Stimulated activated naive CD8-positive, alpha-beta T cell treated with anti-CD3 and anti-CD28 coated beads, Interleukin-15, Interleukin-2, amounts not matched to agents 100 ng/mL and 50 ng/mL, for 24 hours (primary cell): ENCODE results near the gene OTUD4.
A peak's percentile ranks its signal among the peaks of the same experiment; 100 is the strongest.
"Not testable (repeated sequence)": the region's sequence is repeated elsewhere in the genome, so short reads cannot be mapped to it uniquely, and the experiment has no call there.

Source experiments
- H3K27ac Mint-ChIP-seq: one replicate; pipeline ENCODE4 v1.8.0; 2021; ENCODE audit warnings: mild to moderate bottlenecking, mixed read lengths
- H3K27me3 Mint-ChIP-seq: one replicate; pipeline ENCODE4 v1.8.0; 2021; ENCODE audit warnings: mixed read lengths
- H3K36me3 Mint-ChIP-seq: one replicate; pipeline ENCODE4 v1.8.0; 2021; ENCODE audit warnings: low read depth, mixed read lengths
- H3K4me1 Mint-ChIP-seq: one replicate; pipeline ENCODE4 v1.8.0; 2021; ENCODE audit warnings: low read depth, mixed read lengths
- H3K4me3 Mint-ChIP-seq: one replicate; pipeline ENCODE4 v1.8.0; 2021; ENCODE audit warnings: mild to moderate bottlenecking, mixed read lengths
- H3K9me3 Mint-ChIP-seq: one replicate; pipeline ENCODE4 v1.8.0; 2021; ENCODE audit warnings: mixed read lengths

Gene OTUD4

DNA sequence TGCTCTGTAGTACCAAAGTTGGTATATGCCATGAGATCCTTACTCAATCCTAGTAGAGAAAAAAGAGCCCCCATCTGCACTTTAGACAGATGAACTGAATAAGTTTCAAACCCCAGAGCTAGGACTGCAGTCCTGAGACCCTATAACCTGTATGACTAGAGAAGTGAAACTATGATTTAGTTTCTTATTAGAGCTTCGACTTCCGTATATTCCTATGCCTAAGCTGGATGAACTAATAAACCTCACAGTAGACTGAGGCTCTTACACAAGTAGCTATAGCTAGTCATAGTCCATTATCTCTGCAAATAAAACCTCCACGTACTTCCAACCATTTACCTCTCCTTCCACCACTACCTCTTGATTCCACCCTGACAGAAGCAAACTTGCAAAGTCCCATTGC is 6.3 kb upstream of the OTUD4 start:
- no peak overlapping the region for H3K27ac Mint-ChIP-seq
- no peaks in the 10 kb centered on the region for H3K27me3 Mint-ChIP-seq
- H3K4me1 Mint-ChIP-seq = peaks cover 5% of the 10 kb centered on the region
- H3K9me3 Mint-ChIP-seq = no peaks in the 10 kb centered on the region
- no peaks in the 10 kb centered on the region for H3K36me3 Mint-ChIP-seq
- H3K4me3 Mint-ChIP-seq = no peak overlapping the region

GRCh38 chr4:145183581-145183980 is 3.2 kb upstream of the OTUD4 start:
- Mint-ChIP-seq H3K27ac (no peak overlapping the region), H3K27me3 (no peaks in the 10 kb centered on the region), H3K36me3 (peaks cover 9% of the 10 kb centered on the region), H3K4me1 (peaks cover 13% of the 10 kb centered on the region), H3K4me3 (no peak overlapping the region), H3K9me3 (no peaks in the 10 kb centered on the region)

DNA sequence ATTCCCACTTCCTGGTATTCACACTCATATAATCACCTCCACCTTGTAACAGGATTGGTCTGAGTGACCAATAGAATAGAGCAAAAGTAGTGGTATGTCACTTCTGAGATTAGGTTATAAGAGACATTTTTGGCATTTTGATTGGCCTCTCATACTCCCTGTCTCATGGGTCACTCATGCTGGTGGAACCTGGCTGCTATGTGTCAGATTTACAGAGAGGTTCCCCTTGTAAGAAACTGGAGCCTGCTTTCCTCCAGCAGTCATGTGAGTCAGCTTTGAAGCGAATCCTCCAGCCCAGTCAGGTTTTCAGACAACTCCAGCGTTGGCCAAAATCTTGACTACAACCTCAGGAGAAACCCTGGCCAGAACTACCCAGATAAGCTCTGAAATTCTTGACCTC is 2.6 kb upstream of the OTUD4 start:
- Mint-ChIP-seq H3K9me3 (no peaks in the 10 kb centered on the region), H3K4me1 (peaks cover 16% of the 10 kb centered on the region), H3K36me3 (peaks cover 13% of the 10 kb centered on the region), H3K27ac (no peak overlapping the region), H3K27me3 (no peaks in the 10 kb centered on the region), H3K4me3 (no peak overlapping the region)

- no peak overlapping the region for H3K27ac Mint-ChIP-seq
Measured at GRCh38 chr4:145182222-145182621, 1.8 kb upstream of the OTUD4 start.

GRCh38 chr4:145181091-145181501 is 707 bp upstream of the OTUD4 start:
- Mint-ChIP-seq H3K4me3 (peak overlapping the region; percentile 90), H3K27ac (peak overlapping the region; percentile 96), H3K27me3 (no peaks in the 10 kb centered on the region), H3K36me3 (peaks cover 22% of the 10 kb centered on the region), H3K4me1 (peaks cover 32% of the 10 kb centered on the region), H3K9me3 (no peaks in the 10 kb centered on the region)

More at GRCh38 chr4:145182222-145182621, 1.8 kb upstream of the OTUD4 start:
- Mint-ChIP-seq H3K9me3 (no peaks in the 10 kb centered on the region), H3K27me3 (no peaks in the 10 kb centered on the region), H3K4me1 (peaks cover 24% of the 10 kb centered on the region), H3K4me3 (peak overlapping the region; percentile 25), H3K36me3 (peaks cover 20% of the 10 kb centered on the region)

DNA sequence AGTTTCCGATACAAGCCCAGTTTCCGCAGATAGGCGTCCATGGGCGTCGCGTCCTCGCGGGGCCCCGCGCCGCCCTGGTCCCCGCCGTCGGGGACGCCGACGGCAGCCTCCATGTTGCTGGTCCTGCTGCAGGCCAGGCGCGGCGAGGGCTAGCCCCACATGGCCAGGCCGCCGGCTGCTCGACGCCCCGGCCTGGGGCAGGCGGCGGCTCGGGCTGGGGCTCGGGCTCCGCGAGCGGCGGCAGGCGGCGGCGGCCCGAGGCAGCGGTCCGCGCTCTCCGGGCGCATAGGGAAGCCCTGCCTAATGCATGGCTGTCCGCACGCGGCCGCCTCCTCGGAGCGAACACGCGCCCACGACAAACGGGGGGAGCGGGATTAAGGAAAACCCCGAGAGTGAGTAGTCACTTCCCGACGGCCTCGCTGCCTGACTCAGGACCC is 510 bp downstream of the OTUD4 start:
- not testable (repeated sequence) for H3K9me3 Mint-ChIP-seq, H3K27me3 Mint-ChIP-seq
- Mint-ChIP-seq H3K27ac (peak overlapping the region; percentile 82), H3K4me3 (peak overlapping the region; percentile 90), H3K4me1 (peaks cover 43% of the 10 kb centered on the region), H3K36me3 (peaks cover 27% of the 10 kb centered on the region)

DNA sequence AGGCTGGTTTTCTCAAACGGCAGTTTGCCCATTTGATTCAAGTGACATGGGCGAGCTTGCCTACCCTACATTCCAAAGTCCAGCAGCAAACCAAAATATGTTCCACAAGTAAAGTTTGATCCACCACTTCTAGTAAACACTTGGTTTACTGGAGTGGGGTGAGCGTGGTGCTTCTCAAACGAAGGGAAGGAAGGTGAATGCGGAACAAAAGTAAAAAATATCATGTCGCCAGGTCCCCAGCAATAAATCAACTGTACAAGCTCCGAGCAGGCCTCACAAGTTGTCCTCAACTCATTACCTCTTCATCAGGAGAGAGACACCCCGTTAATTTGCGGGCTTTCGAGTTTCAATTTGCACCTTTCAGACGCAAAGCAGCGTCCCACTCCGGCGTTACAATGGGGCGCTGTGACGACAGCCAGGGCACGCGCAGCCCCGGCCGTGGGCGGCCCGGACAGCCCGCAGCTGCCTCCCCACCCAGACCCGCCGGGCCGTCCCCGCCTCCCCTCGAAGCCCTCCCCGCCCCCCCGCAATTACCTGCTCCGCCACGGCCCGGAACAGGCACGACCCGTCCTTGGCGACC is 1.0 kb downstream of the OTUD4 start:
- Mint-ChIP-seq H3K4me3 (peak overlapping the region; percentile 90), H3K4me1 (peaks cover 48% of the 10 kb centered on the region), H3K27me3 (no peaks in the 10 kb centered on the region), H3K9me3 (peaks cover 6% of the 10 kb centered on the region), H3K36me3 (peaks cover 32% of the 10 kb centered on the region), H3K27ac (peak overlapping the region; percentile 91)

GRCh38 chr4:145178740-145179280 is 1.6 kb downstream of the OTUD4 start:
- Mint-ChIP-seq H3K27me3 (no peaks in the 10 kb centered on the region), H3K4me3 (peak overlapping the region; percentile 90), H3K36me3 (peaks cover 37% of the 10 kb centered on the region), H3K27ac (peak overlapping the region; percentile 91), H3K9me3 (peaks cover 8% of the 10 kb centered on the region), H3K4me1 (peaks cover 52% of the 10 kb centered on the region)

DNA sequence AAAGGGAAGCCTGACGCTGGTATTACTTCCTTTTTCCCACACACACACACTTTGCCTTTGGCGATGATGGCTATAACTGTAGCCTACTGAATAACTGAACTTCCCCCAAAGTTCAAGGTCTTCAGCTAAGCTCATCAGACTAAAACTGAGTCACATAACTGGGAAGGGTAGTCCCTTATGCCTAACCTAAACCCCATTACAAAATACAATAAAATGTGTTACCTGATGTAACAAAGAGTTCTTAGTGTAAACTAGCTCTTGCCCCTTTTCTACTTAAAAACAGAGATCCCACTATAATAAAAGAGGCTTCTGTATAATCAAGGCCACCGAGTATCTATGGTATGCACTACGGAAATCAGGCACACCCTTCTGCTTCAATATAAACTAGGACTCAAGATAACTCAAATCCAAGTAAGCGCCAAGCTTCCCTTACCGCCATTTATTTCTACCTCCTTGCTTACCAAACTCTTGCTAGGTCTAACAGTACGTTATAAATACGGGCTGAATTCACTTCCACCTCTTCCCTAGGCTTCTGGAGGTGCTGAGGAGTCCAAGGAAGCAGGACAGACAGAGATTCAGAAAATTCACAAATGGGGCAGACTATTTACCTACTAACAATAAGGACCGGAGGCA is 2.4 kb downstream of the OTUD4 start:
- Mint-ChIP-seq H3K9me3 (peaks cover 8% of the 10 kb centered on the region), H3K27me3 (no peaks in the 10 kb centered on the region), H3K4me3 (peak overlapping the region; percentile 90), H3K27ac (peak overlapping the region; percentile 91), H3K36me3 (peaks cover 43% of the 10 kb centered on the region), H3K4me1 (peaks cover 54% of the 10 kb centered on the region)

DNA sequence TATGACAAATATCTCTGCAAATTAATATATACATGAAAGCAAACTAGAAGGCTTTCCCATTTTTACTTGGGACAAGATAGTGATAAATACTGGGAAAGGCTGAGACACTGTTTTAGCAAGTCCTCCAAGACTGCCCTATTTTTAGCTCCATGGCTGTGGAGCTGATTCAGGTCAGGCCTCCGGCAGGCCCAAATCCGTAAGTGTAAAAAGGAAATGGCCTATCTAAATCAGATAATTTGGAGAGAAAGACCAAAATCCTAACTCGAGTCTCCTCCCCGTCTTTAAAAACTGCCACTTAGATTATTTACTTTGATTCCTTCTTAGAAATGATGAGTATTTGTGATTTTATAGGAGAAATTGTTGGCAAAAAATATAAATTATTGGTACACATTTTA is 2.9 kb downstream of the OTUD4 start:
- Mint-ChIP-seq H3K27me3 (no peaks in the 10 kb centered on the region), H3K9me3 (peaks cover 8% of the 10 kb centered on the region), H3K36me3 (peaks cover 48% of the 10 kb centered on the region), H3K27ac (peak overlapping the region; percentile 91), H3K4me1 (peaks cover 58% of the 10 kb centered on the region), H3K4me3 (peak overlapping the region; percentile 90)

DNA sequence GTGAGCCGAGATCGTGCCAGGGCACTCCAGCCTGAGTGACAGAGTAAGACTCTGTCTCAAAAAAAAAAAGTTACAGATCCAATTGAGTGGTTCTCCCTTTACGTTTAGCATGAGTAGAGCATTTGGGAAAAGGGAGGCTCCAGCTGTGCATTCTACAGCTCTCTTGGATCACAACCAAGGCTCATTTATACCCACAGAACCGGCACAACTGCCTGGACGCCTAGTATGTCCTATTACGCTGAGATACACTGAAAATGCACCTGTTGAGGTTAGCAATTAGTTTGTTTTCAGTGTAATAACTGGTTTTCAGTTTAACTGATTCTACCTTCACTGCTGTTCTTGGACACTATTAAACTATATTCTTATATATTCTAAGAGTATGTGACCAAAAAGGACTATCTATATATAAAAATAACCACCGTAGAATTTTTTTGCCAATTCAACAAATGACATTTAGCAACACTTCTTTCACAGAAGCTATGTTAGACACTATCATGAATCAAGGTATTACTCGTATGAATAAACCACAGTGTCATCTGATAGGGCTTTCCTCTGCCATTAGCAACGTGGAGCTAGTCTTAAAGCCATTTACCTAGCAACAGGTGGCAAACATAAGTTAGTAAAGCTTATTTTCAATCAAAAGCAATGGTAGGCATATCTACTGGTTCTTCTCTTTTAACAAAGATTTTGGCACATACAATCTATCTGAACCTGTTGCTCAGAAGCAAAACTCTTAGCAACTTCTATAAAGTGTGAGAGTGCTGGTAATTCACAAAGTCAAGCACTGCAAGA is 3.6 kb downstream of the OTUD4 start:
- peaks cover 52% of the 10 kb centered on the region for H3K36me3 Mint-ChIP-seq
- peak overlapping the region; percentile 91 for H3K27ac Mint-ChIP-seq
- H3K4me1 Mint-ChIP-seq = peaks cover 53% of the 10 kb centered on the region
- H3K27me3 Mint-ChIP-seq = no peaks in the 10 kb centered on the region
- peaks cover 8% of the 10 kb centered on the region for H3K9me3 Mint-ChIP-seq
- peak overlapping the region; percentile 90 for H3K4me3 Mint-ChIP-seq

- H3K4me3 Mint-ChIP-seq = no peak overlapping the region
- H3K27ac Mint-ChIP-seq = no peak overlapping the region
- no peaks in the 10 kb centered on the region for H3K27me3 Mint-ChIP-seq
- peaks cover 45% of the 10 kb centered on the region for H3K4me1 Mint-ChIP-seq
- peaks cover 8% of the 10 kb centered on the region for H3K9me3 Mint-ChIP-seq
- H3K36me3 Mint-ChIP-seq = peaks cover 69% of the 10 kb centered on the region
Measured at GRCh38 chr4:145171911-145172310, 8.5 kb downstream of the OTUD4 start.

DNA sequence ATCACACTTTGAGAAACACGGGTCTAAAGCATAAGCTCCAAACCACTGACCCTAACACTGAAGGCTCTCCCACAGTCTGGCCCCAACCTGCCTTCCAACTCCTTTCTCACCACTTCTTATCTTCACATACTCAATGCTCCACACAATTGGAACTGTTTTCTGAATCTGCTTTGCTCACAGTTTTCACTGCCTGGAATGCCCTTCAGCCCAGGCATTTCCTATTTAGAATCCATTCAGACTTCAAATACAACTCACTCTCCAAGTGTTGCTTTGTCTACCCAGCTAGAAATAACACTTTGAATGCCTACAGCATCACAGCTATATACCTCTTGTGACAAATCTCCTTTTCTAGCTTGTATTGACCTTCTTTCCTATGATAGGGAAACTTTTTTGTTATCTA is 10.2 kb downstream of the OTUD4 start:
- Mint-ChIP-seq H3K4me3 (no peak overlapping the region), H3K27ac (no peak overlapping the region), H3K4me1 (peaks cover 31% of the 10 kb centered on the region), H3K27me3 (no peaks in the 10 kb centered on the region), H3K36me3 (peaks cover 75% of the 10 kb centered on the region), H3K9me3 (peaks cover 8% of the 10 kb centered on the region)

DNA sequence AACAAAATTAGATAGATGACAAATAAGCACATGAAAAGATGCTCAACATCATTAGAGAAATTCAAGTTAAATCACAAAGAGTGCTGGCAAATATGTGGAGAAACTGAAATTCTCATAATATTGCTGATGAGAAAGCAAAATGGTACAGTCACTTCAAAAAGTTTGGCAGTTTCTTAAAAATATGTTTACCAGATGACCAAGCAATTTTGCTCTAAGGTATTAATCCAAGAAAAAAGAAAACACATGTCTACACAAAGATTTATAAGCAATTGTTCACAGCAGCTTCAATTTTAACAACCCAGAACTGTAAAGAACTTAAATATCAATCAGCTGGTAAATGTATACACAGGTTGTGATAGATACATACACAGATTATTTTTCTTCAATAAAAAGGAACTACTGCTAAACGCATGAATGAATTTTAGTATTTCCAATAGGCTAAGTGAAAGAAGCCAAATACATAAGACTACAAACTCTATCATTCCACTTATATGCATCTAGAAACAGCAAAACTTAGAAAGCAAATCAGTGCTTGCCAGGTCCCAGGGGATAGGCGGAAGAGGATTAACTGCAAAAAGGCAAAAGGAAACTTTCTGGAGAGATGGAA is 11.7 kb downstream of the OTUD4 start:
- Mint-ChIP-seq H3K4me1 (peaks cover 19% of the 10 kb centered on the region), H3K27ac (peak overlapping the region; percentile 31), H3K4me3 (no peak overlapping the region), H3K9me3 (no peaks in the 10 kb centered on the region), H3K36me3 (peaks cover 68% of the 10 kb centered on the region), H3K27me3 (no peaks in the 10 kb centered on the region)

- peaks cover 15% of the 10 kb centered on the region for H3K4me1 Mint-ChIP-seq
- H3K9me3 Mint-ChIP-seq = no peaks in the 10 kb centered on the region
- H3K27ac Mint-ChIP-seq = no peak overlapping the region
- no peaks in the 10 kb centered on the region for H3K27me3 Mint-ChIP-seq
- no peak overlapping the region for H3K4me3 Mint-ChIP-seq
- H3K36me3 Mint-ChIP-seq = peaks cover 66% of the 10 kb centered on the region
Measured at GRCh38 chr4:145167887-145168286, 12.5 kb downstream of the OTUD4 start.
